ENCODE data around the gene MAP2.

The MAP2 gene

GRCh38 chr2:209425471-209426071 is 1.7 kb downstream of the MAP2 start:
- peak; percentile 59 for DNase-seq

GRCh38 chr2:209426432-209426831 is 2.6 kb downstream of the MAP2 start:
- DNase-seq, result no peak

GRCh38 chr2:209431701-209432100 is 7.9 kb downstream of the MAP2 start:
- DNase-seq, result no peak

- DNase-seq, result no peak
Observed at GRCh38 chr2:209441541-209441940, 17.7 kb downstream of the MAP2 start.

GRCh38 chr2:209442939-209443338 is 19.1 kb downstream of the MAP2 start:
- no peak for DNase-seq

- DNase-seq, result no peak
Observed at GRCh38 chr2:209445485-209445884, 21.6 kb downstream of the MAP2 start.

- DNase-seq, result peak; percentile 8
Observed at GRCh38 chr2:209451209-209451834, 27.5 kb downstream of the MAP2 start.

- no peak for DNase-seq
Observed at GRCh38 chr2:209456489-209456888, 32.6 kb downstream of the MAP2 start.

GRCh38 chr2:209458008-209458979 is 34.4 kb downstream of the MAP2 start:
- DNase-seq, result no peak

GRCh38 chr2:209459359-209459758 is 35.5 kb downstream of the MAP2 start:
- no peak for DNase-seq

GRCh38 chr2:209460151-209460761 is 36.4 kb downstream of the MAP2 start:
- no peak for DNase-seq

- peak; percentile 17 for DNase-seq
Observed at GRCh38 chr2:209463226-209463625, 39.4 kb downstream of the MAP2 start.

GRCh38 chr2:209463835-209464234 is 40.0 kb downstream of the MAP2 start:
- DNase-seq, result no peak

GRCh38 chr2:209468846-209469245 is 45.0 kb downstream of the MAP2 start:
- DNase-seq, result no peak

GRCh38 chr2:209469481-209469880 is 45.6 kb downstream of the MAP2 start:
- DNase-seq, result no peak

GRCh38 chr2:209470466-209470865 is 46.6 kb downstream of the MAP2 start:
- no peak for DNase-seq

- DNase-seq, result no peak
Observed at GRCh38 chr2:209471037-209471436, 47.2 kb downstream of the MAP2 start.

- peak; percentile 82 for DNase-seq
Observed at GRCh38 chr2:209472112-209472832, 48.4 kb downstream of the MAP2 start.

- no peak for DNase-seq
Observed at GRCh38 chr2:209472871-209473270, 49.0 kb downstream of the MAP2 start.

GRCh38 chr2:209473930-209474419 is 50.1 kb downstream of the MAP2 start:
- peak; percentile 62 for DNase-seq

GRCh38 chr2:209474960-209475359 is 51.1 kb downstream of the MAP2 start:
- DNase-seq, result no peak

Data from hematopoietic multipotent progenitor cell treated with erythropoietin and hydrocortisone succinate and interleukin-3 and kit ligand, for 4 days (in vitro differentiated cells).